Limb (tissue), 2 donors: ENCODE results near the gene ST3GAL6.

Experiments
- DNase-seq, 2 donors: peaks; one replicate each; pipeline ENCODE4 v3.0.0-alpha.2; 2016; ENCODE audit errors: extremely low spot score in 2 of 2

Gene ST3GAL6

GRCh38 chr3:98739266-98739665 is 23.9 kb upstream of the ST3GAL6 start:
- DNase-seq = no peak

DNA sequence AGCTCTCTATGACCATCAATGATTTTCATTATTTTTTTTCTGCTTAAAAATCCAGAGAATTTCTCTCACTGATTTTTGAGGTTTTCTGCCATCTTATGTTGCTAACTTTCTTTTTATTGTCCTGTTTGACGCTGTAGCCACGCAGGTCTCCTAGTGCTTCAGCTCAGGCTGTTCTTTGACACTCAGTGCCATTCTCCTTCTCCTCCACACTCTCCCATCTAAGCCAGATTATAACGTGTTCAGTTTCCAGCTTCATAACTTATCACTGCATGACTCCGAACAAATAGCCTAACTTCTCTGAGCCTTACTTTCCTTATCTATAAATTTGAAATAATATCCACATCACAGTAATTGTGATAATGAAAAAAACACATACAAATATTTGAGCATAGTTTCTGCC is 22.8 kb upstream of the ST3GAL6 start:
- no peak for DNase-seq

GRCh38 chr3:98741121-98741716 is 21.9 kb upstream of the ST3GAL6 start:
- DNase-seq = no peak

DNA sequence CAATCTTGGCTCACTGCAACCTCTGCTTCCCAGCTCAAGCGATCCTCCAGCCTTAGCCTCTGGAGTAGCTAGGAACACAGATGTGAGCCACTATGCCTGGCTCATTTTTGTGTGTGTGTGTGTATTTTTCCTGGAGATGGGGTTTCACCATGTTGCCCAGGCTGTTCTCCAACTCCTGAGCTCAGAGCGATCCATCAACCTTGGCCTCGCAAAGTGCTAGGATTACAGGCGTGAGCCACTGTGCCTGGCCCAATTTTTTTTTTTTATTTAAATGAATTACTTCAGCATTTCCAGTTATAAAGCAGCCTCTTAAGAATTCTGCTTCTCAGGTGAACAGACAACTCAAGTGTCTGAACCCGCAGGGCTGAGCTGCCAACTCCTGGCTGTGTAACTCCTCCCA is 20.1 kb upstream of the ST3GAL6 start:
- no peak for DNase-seq

DNA sequence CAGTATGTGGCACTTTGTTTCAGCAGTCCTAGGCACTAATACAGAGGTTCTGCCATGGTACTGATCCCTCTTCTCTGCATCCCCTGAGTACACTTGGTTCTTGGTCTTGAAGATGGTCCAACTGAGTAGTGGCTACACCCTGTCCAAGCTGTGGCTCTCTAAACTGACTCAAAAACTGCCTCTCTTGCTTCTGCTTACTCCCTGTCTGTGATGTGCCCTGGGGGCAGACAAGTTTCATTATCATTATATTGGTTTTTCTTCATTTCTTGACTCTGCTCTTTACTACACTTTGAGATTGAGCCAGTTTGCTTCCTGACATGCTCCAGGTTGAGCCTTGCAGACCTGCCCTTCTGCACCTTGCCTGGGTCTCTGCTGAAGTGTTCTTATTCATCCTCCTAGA is 18.9 kb upstream of the ST3GAL6 start:
- no peak for DNase-seq

DNA sequence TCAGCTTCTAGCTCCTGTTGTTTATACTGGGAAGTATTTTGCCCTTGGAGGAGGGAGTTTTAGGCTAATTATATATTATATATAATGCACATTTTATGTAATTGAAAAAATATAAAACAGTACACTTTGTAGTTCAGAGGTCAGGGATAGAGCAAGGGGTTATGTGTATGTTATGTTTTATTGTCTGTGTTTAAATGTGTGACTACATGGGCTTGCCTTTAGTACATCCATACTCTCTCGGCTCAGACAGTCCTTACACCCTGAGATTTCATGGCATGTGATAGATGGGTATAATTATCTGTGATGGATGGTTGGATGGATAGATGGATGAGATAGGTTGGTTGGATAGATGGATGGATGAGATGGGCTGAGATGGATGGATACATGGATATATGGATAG is 17.4 kb upstream of the ST3GAL6 start:
- DNase-seq = no peak

DNA sequence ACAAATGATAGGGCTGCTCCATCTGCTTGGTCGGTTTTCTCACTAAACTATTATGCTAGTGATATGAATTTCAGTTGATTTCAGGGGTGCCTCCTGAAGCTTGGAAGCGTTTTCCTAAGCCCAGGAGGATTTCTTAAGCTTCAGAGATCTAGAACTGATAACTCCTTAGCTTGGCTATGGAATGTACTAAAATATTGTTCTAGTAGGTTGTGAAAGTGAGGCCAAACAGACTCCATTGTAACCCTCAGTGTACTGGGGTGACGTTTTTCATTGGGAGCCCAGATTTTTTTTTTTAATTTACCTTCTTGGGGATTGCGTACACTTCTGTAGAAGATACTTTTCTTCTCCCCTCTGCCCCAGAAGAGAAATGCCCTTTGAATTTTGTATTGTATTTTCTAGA is 17.0 kb upstream of the ST3GAL6 start:
- no peak for DNase-seq

DNA sequence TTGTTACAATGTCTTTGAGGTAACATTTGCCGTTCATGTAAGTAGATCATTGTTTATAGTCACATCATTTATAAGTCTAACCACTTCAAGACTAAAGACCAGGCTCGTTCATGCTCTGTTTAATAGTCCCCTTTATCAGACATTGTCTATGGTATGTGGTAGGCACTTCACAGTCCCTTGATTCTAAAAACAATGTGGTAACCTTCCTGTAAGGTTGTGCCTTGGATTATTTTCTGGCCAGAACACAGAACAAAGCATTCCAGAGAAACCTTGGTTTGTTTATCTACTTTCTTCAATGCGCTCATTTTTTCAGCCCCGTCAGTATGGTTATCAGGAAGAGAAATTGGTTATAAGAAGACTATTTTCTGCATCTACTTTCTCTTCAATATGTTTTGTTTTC is 16.3 kb upstream of the ST3GAL6 start:
- DNase-seq = no peak

DNA sequence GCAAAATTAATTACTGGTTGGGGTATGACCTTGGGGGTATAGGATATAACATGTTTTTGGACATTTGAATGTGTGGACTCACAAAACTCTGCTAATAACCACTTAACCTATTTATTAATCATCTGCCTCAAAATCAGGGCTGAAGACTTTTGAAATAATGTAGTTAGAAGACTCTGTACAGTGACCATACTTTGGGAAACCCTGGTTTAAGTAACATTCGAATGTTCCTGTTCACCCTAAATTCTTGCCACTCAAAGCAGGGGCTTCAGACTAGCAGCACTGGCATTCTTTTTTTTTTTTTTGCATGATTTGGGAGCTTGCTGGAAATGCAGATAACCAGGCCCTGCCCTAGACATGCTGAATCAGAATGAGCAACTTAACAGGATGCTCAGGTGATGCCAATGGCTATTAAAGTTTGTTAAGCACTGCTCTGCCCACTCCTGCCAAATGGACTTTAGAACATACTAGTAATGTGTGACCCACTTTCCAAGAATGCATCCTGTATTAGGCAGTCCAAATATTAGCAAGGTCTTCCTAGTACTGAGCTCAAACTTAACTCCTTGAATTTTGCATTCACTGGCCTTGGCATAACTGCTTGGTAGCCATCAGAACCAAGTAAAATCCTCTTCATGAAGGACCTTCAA is 12.7 kb upstream of the ST3GAL6 start:
- DNase-seq = no peak

DNA sequence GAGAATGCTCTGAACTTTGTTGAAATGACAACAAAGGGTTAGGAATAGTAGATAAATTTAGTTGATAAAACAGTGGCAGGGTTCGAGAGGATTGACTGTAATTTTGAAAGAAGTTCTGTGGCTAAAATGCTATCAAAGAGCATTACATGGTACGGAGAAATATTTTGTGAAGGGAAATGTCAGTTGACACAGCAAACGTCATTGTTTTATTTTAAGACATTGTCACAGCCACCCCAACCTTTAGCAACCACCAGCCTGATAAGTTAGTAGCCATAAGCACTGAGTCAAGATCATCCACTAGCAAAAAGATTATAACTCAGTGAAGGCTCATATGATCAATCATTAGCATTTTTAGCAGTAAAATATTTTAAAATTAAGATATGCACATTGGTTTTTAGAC is 8.7 kb upstream of the ST3GAL6 start:
- no peak for DNase-seq

GRCh38 chr3:98755601-98756000 is 7.5 kb upstream of the ST3GAL6 start:
- no peak for DNase-seq

GRCh38 chr3:98759629-98760028 is 3.5 kb upstream of the ST3GAL6 start:
- no peak for DNase-seq

DNA sequence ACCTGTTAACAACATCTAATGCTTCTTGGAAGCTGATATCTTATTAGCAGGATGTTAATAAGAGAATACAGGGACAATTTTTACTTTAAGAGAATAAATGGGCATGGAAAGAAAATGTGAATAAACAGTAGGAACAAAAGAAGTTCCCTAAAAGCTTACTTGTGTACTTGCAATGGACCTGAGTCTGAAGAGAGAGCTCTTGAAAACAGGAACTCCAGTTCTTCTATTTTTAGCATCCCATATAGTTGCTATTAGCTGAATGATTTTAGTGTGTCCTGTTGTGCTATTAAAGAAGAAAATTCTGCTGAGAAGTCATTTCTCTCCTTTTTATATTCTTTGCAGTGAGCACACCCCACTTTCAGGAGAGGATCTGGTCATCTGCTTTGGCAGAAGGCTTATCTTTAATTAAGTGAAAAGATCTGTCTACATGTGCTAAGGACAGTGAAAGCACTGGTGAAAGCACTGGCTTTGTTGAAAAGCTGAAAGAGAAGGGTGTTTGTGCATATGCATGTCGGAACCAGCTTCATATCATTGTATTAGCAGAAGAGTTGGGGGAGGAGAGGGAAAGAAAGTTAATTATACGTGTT is 1.4 kb upstream of the ST3GAL6 start:
- DNase-seq = no peak

DNA sequence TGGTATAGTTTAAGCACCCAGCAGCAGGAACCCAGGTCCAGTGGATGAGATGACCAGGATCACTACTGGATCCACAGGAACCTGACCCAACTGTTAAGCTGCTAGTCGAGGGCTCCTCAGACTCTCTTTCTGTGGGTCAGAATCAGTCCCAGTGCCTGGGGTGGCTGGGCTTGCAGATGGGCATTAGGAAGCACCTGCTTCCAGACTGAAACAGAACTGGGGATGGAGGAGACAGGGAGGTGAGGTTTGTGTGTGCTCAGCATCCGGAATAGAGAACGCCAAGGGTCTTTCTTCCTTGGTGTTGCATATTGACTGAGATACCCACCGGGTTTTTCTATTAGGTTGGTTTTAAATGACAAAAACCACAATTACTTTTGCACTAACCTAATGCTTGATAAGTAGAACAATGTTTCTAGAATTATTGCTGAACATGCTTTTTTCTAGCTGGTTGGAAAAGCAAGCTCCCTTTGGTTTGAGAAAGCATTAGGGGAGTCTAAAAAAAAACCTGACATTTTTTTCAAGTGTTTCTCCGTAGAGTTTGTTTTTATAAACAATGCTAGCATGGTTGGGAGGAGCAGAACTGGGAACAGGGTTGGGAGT is 779 bp downstream of the ST3GAL6 start:
- DNase-seq = no peak

GRCh38 chr3:98764472-98764884 is 1.3 kb downstream of the ST3GAL6 start:
- no peak for DNase-seq

DNA sequence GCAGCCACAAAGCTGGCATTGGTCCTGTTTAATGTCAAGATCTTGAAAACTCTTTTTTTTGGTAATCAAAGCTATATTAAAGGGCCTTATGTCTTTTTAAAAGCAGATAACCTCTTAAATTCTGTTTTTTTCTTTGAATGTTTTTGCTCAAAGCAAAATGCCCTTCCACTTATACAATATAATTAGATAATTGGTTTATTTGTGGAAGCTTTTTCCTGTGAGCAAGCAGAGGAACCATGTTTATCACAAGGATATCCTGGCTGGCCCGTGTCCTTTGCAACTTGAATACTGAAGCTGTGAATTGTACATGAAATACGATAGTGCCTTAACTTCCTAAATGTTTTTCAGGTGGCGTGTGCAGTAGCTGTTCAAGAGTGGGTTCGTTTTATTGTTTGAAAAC is 2.6 kb downstream of the ST3GAL6 start:
- no peak for DNase-seq

GRCh38 chr3:98766924-98767323 is 3.8 kb downstream of the ST3GAL6 start:
- no peak for DNase-seq

GRCh38 chr3:98768961-98769360 is 5.8 kb downstream of the ST3GAL6 start:
- no peak for DNase-seq

DNA sequence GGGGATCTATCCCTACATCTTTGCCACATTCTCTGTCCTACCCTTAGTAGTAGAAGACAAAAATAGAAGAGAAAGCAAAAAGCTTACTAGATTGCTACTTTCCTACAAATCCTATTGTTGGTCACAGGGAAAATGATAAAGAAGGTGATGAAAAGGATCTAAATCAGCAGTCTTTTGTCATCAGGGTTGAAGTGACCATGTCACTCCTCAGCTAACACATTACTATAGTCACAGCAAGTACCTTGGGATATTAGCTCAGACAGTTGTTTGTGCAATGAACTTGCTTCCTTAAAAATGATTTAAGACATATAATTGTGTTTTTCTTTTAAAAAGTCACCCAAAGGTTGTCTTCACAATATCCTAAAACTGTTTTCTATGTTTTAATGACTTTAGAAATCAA is 6.3 kb downstream of the ST3GAL6 start:
- DNase-seq = no peak

- no peak for DNase-seq
Measured at GRCh38 chr3:98770261-98771039, 7.3 kb downstream of the ST3GAL6 start.

- DNase-seq = no peak
Measured at GRCh38 chr3:98772022-98772421, 8.9 kb downstream of the ST3GAL6 start.

DNA sequence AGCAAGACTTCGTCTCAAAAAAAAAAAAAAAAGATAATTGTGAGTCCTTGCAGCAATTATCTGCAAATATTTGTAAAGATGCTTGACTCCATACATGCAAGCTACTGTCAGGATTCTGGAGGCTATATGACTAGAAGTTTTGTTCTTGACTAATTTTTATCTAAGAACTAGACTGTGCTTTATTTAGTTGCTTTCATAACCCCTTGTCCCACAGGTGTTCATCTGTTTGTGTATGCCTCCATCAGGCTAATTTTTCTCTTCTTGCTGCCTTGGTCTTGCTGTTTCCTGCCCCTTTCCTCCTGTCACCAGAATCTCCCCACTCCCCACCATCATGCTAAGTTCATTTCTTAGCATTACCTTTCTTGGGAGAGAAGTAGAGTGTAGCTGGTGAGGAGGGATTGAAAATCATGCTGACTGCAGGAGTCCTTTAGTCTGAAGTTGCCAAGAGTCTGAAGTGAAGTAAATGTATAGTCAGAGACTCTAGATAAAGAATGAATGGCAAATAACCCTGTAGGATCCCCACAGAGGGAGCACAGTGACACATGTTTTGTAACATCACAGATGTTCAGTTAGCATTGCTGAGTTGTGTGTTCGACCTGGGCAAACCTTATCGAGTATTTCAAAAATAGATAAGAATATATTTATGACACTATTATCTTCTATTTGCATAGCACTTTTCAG is 12.5 kb downstream of the ST3GAL6 start:
- DNase-seq = no peak
